ENCODE measurements around the gene PRG2.
"Not testable (repeated sequence)": the region's sequence is repeated elsewhere in the genome, so short reads cannot be mapped to it uniquely, and the experiment has no call there.

Gene PRG2

DNA sequence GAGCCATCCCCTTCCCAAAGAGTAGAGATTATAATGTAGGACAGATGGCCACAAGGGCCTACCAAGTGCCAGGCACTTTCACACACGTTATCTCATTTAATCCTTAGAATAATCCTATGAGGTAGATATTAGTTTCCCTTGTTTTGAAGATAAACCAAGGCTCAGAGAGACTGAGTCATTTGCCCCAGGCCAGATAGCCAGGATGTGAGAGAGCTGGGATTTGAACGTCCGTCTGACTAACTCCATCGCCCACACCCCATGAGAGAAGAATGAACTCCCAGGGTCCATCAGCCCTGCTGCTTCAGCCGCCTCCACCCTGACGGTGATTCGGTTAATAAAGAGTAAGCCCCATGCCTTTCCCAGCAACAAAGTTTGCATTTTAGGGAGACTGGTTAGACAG lies 20.2 kb downstream of the PRG2 start:
- H3K4me3 ChIP-seq (ENCODE audit: low read depth, low read length), result no peak overlapping the region

DNA sequence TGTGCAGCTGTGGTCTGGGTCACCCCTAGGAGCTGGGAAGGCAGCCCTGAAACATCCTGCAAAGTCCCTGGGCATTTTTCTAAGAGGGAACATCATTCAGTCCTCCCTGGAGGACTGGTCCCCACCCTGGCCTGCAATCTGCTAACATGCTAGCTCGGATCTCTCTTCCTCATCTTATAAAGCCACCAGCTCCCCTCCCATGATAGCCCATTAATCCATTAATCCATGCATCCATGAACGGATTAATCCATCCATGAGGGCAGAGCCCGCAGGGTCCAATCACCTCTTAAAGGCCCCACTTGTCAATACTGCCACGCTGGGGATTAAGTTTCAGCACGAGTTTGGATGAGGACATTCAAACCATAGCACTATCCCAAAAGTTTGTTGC lies 21.6 kb downstream of the PRG2 start:
- H3K4me3 ChIP-seq (ENCODE audit: low read depth, low read length), result no peak overlapping the region

DNA sequence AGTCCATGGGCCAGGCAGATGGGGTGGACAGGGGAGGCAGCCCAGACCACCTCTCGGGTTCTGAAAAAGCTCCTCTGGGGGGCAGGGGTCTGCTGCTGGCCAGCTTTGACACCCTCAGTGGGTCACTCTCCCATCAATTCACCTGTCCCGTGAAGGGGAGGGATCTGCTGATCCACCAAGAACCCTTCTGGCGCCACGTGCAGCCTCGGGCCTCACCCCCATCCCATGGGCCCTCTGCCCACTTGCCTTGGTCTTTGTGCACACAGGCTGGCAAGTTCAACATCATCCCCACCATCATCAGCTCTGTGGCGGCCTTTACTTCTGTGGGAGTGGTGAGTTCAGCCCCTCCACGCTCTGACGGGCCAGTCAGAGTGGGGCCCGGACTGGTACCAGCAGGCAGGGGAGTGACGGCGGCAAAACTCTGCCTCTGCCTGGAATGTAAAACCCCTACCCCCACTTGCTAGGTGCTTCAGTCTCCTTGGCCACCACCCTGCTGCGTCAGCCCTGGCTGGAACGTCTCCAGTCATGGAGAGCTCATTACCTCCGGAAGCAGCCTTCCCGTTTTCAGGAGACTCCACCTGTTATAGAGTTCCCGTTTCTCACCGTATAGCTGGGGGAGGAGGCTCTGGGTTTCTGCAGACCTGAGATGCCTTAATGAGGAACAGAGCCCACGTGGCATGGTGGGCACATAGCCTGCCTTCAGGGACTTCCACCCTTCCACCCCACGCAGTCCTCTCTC lies 22.2 kb downstream of the PRG2 start:
- H3K4me3 ChIP-seq (ENCODE audit: low read depth, low read length), result no peak overlapping the region

DNA sequence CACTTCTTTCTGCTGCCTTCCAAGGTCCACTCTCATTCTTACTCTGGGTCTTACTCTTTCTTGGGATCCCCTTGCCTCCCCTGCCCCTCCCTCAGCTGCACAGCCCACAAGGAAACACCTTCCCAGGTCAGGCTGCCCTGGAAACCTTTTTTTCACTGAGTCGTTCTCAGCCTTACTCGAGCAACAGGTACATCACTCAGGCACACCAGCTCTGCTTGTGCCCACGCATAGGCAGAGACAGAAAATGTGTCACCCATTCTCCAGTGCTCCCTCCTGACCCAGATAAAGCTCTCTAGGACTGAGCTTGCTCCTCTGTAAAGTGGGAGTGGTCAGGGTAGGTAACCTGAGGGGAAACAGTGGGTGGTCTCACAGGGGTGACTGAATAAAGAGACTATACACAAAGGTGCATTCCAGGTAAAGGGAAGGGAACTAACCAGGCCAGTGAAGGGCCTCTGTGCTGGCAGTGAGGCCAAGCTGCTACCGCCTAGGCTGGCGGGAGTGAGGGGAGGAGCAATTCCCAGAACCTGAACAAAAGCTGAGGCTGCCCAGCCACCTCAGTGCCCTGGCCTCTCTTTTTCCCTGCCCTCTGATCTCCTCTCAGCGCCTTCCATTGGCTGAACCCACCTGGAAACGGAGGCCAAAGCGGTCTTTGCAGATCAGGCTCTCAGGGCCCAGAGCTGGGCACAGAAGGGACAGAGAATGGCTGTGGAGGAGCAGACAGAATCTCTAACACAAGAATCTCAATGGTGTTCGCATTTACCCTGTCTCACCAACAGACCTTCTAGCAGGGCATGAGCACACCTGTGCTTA lies 25.4 kb downstream of the PRG2 start:
- no peak overlapping the region for H3K4me3 ChIP-seq (ENCODE audit: low read depth, low read length)

DNA sequence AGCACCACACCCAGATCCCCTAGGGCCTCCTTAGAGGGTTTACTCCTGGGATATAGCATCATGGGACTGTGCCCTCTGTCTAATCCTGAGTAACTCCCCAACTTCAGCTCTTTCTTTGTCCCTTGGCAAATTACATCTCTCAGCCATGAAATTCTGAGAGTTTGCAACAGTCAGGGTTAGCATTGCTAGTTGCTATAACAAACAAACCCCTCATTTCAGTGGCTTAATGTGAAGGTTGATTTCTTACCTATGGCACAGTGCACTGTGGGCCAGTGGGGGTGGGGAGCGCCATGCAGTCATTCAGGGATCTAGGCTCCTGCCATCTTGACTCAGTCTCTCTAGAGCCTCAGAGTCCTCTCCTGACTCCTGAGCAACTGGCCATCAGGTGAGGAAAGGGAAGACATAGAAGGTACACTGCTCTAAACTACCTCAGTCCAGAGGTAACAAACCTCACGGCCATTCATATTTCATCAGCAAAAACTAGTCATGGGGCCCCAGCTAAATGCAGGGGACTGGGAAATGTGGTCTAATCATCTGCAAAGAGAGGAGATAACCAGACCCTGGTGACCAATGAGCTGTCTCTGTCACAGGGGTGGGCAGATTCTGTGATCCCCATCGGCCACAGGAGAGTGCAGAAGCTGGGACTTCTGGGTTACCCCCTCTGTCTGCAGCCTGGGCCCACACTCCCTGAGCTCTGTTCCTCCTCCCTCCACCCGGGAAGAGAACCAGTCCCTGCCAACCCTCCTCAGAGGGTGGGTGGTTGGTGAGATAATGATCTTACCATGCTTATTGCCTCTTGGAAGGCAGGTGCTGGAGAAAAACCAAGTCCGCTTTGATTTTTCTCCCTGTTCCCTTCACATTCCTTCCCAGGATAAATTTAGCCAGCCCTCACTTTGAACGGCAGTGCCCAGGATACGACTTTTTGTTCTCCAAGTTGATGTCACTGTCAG lies 27.0 kb downstream of the PRG2 start:
- H3K4me3 ChIP-seq (ENCODE audit: low read depth, low read length), result no peak overlapping the region

DNA sequence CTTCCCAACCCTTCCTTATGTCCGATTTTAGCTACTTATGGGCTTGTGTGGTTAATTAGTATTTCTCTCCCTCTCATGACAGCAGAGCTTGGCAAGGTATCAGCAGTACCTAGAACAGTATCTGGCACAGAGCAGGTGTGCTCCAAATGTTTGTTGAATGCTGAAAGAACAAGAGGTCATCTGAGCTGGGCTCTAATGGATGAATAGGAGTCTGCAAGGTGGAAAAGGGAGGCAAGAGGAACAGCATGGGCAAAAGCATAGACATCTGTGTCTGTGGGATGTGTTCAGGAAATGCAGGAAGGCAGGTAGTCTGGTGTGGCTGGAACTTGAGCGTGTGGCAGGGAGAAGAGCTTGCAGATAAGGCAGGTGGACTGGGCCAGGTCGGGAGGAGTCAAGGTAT lies 28.5 kb downstream of the PRG2 start:
- H3K4me3 ChIP-seq (ENCODE audit: low read depth, low read length), result no peak overlapping the region

DNA sequence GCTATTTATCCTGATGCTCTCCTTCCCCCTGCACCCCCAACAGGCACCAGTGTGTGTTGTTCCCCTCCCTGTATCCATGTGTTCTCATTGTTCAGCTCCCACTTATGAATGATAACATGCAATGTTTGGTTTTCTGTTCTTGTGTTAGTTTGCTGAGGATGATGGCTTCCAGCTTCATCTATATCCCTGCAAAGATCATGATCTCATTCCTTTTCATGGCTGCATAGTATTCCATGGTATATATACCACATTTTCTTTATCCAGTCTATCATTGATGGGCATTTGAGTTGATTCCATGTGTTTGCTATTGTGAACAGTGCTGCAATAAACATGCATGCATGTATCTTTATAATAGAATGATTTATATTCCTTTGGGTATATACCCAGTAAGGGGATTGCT lies 29.0 kb downstream of the PRG2 start:
- not testable (repeated sequence) for H3K4me3 ChIP-seq (ENCODE audit: low read depth, low read length)

DNA sequence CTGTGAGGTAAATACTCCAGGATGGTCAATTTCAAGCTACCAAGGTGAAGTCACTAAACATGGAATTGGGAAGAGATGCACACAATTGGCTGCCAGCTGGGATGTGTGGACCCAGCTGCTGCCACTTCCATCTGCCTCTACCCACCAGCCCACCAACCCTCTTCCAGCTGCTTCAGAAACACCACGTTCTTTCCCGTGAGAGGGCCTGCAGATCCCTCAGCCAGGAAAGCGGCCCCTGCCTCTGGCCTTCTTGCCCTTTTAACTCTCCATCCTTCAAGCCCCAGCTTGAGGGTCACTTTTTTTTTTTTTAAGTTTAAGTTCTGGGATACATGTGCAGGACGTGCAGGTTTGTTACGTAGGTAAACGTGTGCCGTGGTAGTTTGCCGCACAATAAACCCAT lies 29.5 kb downstream of the PRG2 start:
- H3K4me3 ChIP-seq (ENCODE audit: low read depth, low read length), result no peak overlapping the region

DNA sequence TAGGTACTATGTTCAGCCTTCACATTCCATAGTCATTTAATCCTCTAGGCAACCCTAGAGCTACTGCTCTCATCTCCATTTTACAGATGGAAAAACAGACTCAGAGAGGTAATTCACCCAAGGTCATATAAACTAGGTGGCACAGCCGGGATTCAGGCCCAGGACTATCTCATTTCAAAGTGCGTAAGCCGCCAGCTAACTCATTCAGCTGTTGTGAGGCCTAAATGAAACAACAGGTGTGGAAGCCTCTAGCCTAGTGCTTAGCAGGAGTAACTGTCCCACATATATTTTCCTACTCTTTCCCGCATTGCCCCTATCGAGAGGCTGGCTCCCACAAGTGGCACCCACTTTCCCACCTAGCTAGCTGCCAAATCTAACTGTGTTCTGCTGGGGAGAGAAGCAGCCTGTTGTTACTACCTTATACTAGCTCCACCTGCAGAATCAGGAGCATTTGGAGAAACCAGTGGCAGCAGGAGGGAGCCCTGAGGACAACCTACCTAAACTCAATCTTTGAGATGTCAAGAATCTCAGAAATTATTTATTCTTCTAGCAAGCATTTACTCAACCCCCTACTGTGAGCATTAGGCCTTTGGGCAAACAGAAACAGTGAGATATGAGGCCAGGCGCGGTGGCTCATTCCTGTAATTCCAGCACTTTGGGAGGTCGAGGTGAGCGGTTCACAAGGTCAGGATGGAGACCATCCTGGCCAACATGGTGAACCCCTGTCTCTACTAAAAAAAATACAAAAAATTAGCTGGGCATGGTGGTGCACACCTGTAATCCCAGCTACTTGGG lies 30.4 kb downstream of the PRG2 start:
- no peak overlapping the region for H3K4me3 ChIP-seq (ENCODE audit: low read depth, low read length)

DNA sequence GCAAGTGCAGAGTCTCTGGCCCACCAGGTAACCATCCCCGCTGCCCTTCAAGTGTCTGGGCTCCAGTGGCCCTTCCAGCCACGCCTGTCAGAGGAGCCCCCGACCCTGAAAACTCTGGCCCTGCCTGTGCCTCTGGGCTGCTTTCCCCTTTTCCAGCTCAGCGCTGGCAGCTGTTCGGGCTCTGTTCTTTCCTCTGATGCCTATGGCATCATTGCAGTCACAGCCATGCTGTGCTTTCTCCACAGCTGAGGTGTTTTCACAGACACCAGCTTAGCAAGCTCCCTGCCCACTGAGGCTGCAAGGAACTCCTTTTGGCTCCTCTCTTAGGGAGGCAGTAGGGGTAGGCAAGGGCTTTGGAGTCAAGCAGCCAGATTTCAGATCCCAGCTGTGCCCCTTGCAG lies 31.1 kb downstream of the PRG2 start:
- H3K4me3 ChIP-seq (ENCODE audit: low read depth, low read length), result no peak overlapping the region

DNA sequence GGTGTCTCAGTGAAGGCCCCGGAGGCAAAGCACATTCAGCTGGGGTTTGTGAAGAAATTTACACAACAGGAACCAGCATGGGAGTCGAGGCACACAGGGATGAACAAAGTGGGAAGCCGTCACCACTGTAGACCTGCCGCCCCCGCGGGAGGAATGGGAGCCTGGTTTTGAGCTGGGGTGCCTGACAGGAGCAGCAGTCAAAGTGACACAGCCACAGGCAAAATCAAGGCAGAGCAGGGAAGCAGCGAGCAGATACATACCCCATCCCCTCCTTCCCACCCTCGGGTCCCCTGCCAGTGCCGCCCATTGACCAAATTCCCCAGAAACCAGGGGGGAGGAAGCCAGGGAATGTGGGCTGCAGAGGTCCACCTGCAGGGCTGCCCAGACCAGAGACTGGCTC lies 31.5 kb downstream of the PRG2 start:
- no peak overlapping the region for H3K4me3 ChIP-seq (ENCODE audit: low read depth, low read length)

DNA sequence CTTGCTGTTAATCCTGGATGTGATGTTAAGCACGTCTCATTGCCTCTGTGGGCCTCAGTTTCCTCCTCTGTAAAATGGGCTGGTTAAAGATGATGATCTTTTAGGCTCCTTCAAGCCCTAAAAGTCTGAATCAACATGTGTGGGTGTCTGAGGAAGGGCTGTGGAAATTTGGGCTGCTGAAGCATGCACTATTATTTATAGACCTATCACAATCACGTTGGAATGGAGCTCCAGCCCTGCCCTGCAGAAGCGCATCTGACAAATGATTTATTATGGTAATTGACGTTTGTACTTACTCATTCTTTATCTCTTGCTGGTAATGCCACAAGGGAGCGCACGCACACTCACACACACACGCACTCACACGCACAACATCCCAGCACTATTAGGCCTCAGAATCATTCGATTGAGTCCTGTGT lies 31.9 kb downstream of the PRG2 start:
- no peak overlapping the region for H3K4me3 ChIP-seq (ENCODE audit: low read depth, low read length)

DNA sequence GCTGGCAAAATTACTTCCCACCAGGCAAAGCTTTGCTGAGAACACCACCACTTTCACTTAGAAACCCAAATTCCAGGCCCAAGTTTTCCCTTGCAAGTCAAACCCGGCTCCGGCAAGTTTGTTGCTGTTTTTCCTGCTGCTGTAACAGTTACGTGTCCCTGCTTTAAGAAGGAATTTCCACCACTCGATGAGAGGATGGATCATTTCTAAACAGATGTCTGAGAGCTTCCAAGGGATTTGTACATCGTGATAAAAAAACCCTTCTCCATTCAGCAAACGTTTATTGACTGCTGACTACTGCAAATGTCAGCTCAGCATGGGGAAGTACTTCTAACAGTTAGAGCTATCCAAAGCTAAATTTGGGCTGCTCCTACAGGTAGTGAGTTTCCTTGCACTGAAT lies 32.6 kb downstream of the PRG2 start:
- H3K4me3 ChIP-seq (ENCODE audit: low read depth, low read length), result no peak overlapping the region

DNA sequence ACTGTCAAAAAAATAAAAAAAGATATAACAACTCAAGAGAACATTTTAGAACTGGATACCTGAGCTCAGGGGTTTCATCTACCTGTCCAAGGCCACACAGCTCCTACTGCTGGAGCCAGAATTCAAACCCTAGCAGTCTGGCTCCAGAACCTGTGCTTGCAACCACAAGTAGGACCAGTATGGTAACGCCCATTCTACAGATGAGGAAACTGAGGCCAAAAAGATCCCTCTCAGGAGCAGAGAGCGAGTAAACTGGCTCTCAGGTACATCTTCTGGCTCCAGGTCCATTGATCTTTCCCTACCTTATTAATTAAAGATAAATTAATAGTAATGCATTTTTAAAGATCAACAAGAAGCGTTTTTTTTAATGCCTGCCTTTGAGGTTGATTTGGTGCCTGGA lies 33.1 kb downstream of the PRG2 start:
- no peak overlapping the region for H3K4me3 ChIP-seq (ENCODE audit: low read depth, low read length)

DNA sequence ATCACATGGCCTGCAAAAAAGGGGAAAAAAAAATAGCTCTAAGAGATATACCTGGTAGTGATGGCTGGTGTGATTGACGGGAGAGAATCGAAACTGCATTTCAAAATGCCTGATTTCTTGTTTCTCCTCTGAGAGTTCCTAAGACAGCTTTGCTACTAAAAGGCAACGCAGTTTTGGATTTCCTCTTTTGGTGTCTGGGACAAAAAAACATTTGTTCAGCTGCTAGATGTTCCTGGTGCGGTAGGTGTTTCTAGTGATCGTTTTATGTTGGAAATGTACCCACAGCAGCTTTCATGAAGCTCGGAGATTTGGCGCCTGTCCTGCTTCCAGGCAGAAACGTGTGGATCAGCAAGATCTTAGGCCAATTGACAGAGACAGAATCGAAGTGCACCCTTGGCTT lies 34.2 kb downstream of the PRG2 start:
- H3K4me3 ChIP-seq (ENCODE audit: low read depth, low read length), result no peak overlapping the region

DNA sequence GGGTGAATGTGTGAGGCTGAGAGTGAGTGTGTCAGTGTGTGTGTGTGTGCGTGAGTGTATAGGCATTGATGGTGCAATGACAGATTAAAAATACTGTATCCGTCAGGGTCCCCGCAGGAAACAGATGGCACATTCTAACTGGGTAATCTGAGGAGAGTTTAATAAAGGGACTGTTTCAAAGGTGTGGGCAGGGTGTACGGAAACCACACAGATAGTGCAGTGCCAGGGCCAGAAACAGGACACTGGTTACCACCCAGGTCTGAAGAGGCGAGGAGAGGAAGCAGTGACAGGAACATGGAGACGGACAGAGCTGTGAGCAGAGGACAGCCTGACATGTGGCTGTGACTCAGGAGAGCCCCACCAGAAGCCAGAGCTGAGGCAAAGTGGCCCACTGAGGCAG lies 35.8 kb downstream of the PRG2 start:
- no peak overlapping the region for H3K4me3 ChIP-seq (ENCODE audit: low read depth, low read length)

DNA sequence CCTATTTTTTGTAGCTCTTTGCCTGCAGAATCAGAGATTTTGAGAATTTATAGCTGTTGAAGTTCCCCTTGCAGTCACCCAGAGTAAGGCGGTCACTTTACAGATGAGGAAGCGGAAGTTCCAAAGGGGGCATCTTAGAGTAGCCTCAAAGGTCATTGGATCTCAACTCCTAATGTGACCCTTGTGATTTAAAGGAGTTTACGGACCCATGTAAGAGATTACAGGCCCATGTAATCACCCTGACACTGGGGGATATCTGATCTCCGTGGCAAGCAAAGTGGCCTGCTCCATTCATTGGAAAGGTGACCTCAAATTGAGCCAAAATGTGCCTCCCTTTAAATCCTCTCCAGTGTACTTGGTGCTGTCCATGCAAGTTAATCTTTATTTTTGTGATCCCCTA lies 36.6 kb downstream of the PRG2 start:
- H3K4me3 ChIP-seq (ENCODE audit: low read depth, low read length), result no peak overlapping the region

DNA sequence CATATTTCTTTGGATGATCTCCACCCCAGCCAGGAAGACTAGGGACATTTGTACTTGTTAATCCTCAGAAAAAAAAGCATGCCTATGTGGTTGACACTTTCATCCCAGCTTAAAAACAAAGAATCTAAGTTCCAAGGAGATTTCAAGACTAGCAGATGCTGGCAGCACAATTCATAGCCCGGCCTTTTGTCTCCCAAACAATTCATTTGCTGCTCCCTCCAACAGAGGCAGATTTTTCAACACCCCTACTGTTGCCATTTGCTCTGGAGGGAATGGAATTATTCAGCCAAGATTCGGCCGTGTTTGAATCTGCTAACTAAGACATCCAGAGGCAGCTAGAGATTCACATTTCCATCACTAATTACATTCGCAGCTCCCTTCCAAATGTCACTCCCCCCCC lies 37.0 kb downstream of the PRG2 start:
- no peak overlapping the region for H3K4me3 ChIP-seq (ENCODE audit: low read depth, low read length)

DNA sequence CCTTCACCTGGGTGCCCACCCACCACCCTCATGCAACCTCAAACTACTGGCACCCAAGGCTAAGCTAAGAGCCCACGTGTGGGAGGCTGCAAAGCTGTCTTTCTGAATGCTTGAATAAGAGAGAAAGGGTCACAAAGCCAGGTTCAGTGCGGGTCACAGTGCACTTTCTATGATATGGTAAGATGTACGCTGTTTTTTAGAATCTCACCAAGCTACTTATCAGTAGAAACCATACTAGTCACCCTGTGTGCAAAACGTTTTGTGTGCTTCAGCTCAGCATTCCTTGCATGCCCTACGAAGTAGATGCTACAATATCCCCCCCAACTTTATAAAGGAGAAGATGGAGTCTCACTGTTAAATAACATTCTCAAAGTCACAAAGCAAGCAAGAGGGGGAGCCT lies 37.4 kb downstream of the PRG2 start:
- H3K4me3 ChIP-seq (ENCODE audit: low read depth, low read length), result no peak overlapping the region

DNA sequence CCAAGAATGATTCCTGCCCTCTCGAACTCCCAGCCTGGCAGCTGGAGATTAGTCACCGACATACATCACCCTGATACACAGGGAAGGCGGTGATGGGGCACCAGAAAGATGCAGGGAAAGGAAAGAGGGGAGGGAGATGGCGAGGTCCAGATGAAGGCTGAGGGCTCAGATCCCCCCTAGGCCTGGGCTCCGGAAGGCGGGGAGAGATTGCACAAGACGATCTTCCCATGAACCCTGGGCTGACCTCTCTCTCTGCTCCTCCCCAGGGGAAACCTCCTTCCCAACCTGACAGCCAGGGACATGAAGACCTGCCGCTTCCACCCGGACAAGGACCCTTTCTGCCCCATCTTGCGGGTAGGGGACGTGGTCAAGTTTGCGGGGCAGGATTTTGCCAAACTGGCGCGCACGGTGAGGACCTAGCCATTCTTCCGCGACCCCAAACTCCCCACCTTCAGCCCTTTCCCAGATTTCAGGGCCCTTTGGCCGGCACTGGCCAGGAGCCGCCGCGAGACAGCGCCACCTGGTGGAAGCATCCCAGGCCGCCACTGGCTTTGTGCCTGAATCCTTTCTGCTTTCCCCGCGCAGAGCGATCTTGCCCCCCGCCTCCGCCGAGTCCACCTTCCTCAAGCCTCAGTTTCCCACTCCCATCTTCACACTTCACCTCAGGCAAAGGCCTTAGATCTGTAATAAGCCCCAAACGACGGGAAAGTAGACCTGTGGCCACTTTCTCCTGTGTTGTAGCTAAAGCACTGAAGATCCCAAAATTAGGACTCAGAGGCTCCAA lies 40.8 kb downstream of the PRG2 start:
- H3K4me3 ChIP-seq (ENCODE audit: low read depth, low read length), result peak overlapping the region; percentile 25
